Renal cortical epithelial cell (primary cell): Measurements from ENCODE around the gene MS4A12. TPM values are rescaled to one million over a fixed set of nuclear protein-coding genes. Genes with fewer than 3 reads are reported as not detected.
"Not testable (repeated sequence)": the region's sequence is repeated elsewhere in the genome, so short reads cannot be mapped to it uniquely, and the experiment has no call there.

Experiments used
- DNase-seq: peaks from one replicate; pipeline ENCODE4 v3.0.0-alpha.2; 2011; ENCODE audit warnings: low read depth
- total RNA-seq: library from RNA; depleted of rRNA; stranded (reverse); fragments of >200 nt; gene quantifications from 2 replicates; pipeline ENCODE4 v1.2.3, GENCODE V29; 2014

MS4A12 gene
- total RNA-seq, 1 donor from 2014 or later: not detected

DNA sequence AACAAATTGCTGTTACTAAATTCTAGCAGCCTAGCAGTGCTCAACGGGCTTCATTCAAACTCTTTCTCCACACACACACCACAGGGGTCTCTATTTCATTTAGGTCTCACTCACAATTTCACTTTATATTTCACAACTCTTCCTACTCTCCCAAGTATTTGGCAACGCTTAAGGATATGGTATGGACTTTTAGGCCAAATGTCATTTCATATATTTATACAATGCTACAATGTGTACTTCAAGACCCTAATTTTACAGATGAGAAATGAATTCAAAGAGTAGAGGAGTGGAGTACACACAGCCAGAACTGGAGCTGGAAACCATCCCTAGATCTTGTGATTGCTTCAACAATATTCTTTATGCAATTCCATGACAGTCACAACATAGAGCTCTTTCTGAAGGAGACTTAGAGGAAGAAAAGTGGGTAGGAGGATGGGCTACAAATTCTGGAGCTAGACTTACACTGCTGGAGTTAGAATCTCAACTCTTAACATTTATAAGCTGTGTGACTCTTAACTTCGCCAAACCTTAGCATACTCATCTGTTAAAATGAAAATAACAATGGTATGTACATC, 20.2 kb downstream of the MS4A12 start:
- no peak for DNase-seq

DNA sequence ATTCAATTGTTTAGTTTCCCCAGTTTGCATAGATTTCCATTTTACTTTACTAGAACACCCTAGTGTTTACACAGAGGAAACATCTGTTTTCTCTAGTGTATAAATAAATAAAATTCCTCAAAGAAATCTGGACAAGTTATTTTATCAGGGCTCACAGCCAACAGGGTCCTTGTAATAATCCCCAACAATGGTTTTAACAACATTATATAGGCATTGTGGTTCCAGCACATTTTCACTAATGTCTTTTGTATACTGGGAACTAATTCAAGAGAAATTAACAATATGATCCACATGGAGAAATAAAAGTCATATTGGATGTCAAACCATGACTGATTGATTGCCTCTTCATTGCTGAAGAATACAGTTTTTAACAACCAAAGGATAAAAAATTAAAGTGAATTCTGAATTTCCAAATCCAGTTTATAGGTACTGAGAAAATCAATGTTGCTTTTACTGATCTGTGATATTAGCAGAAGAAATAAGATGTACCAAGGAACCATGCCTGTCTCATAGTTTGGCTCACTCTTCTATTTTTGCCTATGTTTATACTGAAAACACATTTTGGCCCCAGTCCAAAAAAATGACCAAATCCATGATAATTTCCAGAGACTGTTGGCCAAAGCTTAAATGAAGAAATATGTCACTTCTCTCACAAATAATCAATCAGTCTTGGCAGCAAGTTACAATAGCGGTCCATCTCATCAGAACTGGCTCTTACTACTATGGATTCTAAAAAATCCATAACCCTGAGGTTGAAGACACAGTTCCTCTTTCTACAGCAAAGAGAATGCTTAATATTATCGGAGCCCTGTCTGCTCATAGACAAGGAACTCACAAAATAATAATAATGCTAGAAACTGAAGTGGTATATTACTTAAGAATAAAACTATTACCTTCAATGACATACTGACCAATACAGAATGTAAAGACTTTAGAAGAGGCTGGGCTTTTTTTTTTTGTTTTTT, 21.2 kb downstream of the MS4A12 start:
- DNase-seq: no peak

DNA sequence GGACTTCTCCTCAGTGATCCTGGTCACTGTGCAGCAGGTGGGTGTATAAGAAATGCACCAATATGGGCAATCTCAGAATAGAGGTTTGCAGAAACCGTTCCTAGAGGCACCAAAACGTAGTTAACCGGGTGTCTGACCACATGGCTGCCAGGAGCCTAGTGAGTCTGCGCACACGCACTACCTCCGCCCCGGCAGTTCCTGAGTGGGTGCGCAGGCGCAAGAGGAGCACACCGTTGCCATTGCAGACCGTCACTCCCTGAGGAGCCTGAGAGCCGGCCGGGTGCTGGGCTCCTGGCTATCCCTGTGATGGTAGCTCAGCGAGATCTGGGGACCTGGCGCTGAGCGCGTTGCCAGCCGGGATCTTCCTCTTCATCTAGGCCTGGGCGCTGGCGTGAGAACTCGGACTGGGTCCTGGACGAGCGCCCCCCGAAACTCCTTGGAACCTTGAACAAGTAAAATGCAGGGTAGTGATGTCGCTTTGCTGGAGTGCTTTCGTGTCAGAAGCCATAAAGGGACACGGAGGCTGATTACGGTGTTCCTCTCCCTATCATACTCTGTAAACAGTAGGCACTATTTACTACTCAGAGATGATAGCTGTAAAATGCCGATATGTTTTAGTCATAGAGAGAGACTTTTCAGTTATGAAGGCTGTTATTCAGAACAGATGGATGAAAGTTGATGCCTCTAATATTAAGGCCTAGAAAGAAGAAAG, 22.7 kb downstream of the MS4A12 start, which contains the start of gene MS4A13:
TSS of gene MS4A13 (plus strand) at position 249 of the 712 bp plus-strand sequence. CDS start 2,692 bp downstream, outside the sequence.
- DNase-seq: no peak

DNA sequence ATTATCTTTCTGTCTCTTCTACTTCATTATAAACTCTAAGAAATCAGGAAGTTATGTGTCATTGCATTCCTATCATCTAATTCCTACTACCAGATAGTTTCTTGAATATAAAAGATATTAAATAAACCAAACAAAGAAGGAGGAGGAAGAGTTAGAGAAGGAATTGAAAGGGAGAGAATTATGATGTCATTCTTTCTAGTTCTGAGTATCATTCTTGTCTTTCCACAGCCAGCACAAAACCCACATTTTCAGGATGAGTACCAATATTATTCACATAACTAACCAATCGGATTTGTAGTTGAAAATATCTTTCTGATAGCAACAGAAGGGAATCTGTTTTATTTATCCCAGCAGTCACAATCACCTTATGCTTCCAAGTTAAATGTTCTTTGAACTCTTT, 35.9 kb downstream of the MS4A12 start:
- no peak for DNase-seq

DNA sequence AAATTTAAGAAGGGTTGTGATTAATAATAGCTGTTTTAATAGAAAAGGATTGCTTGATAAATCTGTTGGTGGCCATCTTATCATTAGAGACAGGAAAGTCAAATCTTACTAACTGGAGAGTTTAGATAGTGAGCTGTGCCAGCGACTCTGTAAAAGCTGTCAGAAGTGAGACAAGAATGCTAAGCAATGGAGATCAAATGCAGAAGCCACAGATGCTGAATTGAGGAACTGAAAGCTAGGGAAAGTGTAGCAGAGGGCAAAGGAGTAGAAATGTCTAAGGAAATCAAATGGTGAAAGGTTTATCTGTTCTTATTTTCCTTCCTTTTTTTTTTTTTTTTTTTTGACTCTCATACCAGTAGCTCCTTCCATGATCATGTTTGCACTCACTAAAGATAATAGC, 36.4 kb downstream of the MS4A12 start:
- DNase-seq: no peak

GRCh38 chr11:60530454-60531100, 38.0 kb downstream of the MS4A12 start:
- DNase-seq: no peak

DNA sequence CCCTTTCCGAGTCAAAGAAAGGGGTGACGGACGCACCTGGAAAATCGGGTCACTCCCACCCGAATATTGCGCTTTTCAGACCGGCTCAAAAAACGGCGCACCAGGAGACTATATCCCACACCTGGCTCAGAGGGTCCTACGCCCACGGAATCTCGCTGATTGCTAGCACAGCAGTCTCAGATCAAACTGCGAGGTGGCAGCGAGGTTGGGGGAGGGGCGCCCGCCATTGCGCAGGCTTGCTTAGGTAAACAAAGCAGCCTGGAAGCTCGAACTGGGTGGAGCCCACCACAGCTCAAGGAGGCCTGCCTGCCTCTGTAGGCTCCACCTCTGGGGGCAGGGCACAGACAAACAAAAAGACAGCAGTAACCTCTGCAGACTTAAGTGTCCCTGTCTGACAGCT, 39.8 kb downstream of the MS4A12 start:
- not testable (repeated sequence) for DNase-seq

- DNase-seq: not testable (repeated sequence)
Observed at GRCh38 chr11:60538627-60539026, 46.0 kb downstream of the MS4A12 start.

DNA sequence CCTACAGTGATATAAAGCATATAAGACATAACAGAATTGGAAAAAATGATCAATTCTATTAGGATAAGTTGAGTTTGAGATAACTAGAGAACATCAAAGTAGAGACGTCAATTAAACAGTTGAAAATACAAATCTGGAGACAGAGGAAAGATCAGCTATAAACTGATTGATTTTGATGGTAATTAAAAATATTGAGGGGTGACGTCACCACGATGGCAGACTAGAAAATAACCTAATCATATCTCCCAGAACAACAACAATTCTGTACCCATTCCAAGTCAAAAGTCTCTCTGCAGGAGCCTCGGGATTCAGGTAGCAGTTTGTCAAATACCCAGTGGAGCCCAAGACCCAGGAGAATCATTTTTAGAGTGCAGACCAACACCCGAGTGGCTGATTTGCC, 51.5 kb downstream of the MS4A12 start:
- DNase-seq: no peak

Other genes starting within 250 kb of the MS4A12 start
- gene MS4A4E, start 249.6 kb upstream of the MS4A12 start, total RNA-seq: not detected in 2 replicates
- not detected in 2 replicates for gene MS4A4A, start 212.1 kb upstream of the MS4A12 start, total RNA-seq
- gene MS4A6E, start 165.5 kb upstream of the MS4A12 start, total RNA-seq: not detected in 2 replicates
- gene MS4A7, start 114.2 kb upstream of the MS4A12 start, total RNA-seq: not detected in 2 replicates
- gene MS4A14, start 96.3 kb upstream of the MS4A12 start, total RNA-seq: not detected in 2 replicates
- gene MS4A5, start 63.2 kb upstream of the MS4A12 start, total RNA-seq: not detected in 2 replicates
- not detected in 2 replicates for gene MS4A1, start 36.9 kb upstream of the MS4A12 start, total RNA-seq
- not detected in 2 replicates for gene MS4A13, start 22.6 kb downstream of the MS4A12 start, total RNA-seq
- gene MS4A8, start 206.8 kb downstream of the MS4A12 start, total RNA-seq: not detected in 2 replicates
- gene MS4A18, start 231.9 kb downstream of the MS4A12 start, total RNA-seq: not detected in 2 replicates